Measurements from ENCODE around the gene WRNIP1.
A peak's percentile ranks its signal among the peaks of the same experiment; 100 is the strongest.

The WRNIP1 gene

DNA sequence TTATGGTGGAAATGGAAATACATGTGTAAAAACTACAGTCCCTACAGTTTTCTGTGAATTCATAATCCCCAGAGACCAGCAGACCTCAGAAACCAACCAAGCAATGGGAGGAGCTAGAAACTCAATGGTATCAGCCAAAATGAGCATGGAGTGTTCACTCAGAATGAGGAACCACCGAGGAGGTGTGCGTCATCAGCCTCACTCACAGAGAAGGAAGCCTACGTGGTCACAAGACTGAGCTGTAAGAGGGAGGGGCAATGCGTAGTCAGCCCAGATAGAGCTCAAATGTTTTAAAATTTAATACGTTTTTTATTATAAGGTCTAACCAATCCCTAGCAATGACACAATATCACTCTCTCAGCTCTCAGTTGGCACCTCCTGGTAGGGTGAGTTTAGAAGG, 31.9 kb upstream of the WRNIP1 start:
- no peak overlapping the region for H3K4me3 Mint-ChIP-seq

DNA sequence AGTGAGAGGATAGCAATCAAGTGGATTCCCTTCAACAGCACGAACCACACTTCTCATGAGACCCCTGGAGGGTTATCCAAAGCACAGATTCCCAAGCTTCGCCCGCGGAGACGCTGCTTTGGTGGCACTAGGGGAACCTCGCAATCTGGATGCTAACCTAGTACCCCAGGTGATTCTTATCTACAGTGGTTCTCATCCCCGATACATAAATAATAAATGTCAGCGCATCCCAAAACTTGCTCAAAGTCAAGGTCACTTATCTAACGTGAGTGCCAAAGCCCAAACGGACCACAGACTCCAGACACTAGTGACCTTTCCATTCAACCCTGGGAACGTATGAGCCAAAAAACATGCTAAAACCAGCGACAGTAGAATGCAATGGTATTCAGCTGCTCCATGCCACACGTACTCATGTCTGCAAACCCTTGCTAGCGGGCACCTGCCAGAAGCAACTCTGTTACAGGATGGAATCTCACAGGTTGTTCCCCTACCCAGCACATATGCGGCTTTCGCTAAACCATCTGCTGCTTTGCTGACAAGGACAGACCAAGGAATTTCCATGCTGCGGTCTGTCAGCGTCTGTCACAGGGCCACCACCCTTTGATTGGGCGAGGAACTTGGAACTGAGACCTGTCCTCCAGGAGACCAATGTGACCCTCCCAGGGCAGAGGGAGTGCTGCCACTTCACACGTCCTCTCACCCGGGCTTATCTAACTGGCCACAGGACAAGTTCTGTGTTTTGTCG, 31.3 kb upstream of the WRNIP1 start:
- no peak overlapping the region for H3K4me3 Mint-ChIP-seq
- peaks cover 21% of the 10 kb centered on the region for H3K27me3 Mint-ChIP-seq
- H3K27ac Mint-ChIP-seq = no peak overlapping the region
- H3K36me3 Mint-ChIP-seq = no peaks in the 10 kb centered on the region
- H3K9me3 Mint-ChIP-seq = no peaks in the 10 kb centered on the region
- CTCF ChIA-PET = interaction anchor here (10.7 kb wide), 1 partner anchor 16 kb away, joined by 100 read pairs; the partner anchor contains the start of gene MYLK4
- H3K4me1 Mint-ChIP-seq = no peaks in the 10 kb centered on the region
- no peak for DNase-seq

More for the DNA sequence above, 31.9 kb upstream of the WRNIP1 start:
- DNase-seq = peak; percentile 54
- Mint-ChIP-seq H3K27ac (no peak overlapping the region), H3K4me1 (no peaks in the 10 kb centered on the region), H3K9me3 (no peaks in the 10 kb centered on the region), H3K27me3 (peaks cover 21% of the 10 kb centered on the region), H3K36me3 (no peaks in the 10 kb centered on the region)
- CTCF ChIA-PET = interaction anchor here (1.2 to 10.7 kb wide), 2 partner anchors 17 to 31 kb away, joined by 3 to 100 read pairs; partner anchors contain the start of gene MYLK4

DNA sequence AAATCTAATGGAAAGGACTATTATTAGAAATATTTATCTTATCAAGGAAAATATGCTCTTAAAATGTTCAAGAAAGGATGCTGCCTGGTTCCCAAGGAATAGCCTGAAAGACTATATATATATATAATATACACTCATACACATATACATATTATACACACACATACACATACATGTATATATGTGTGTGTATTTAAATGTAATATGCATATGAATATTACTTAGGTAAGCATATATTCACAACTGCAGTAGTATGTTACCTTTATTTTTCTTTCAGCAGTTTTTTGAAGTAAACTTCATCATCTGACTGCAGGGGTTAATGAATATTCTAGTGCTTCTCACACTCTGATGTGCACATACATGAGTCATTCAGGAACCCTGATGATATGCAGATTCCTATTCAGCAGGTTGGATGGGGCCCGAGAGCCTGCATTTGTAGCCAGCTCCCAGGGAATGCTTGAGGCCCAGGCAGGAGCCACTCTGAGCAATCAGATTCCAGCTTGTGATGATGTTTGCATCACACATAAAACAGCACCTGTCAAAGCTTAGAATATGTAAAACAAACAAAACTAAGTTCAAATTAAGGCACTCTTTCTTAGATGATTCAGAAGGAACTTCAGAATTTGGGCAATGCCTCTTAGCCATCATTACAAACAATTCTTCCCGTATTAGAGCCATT, 30.6 kb upstream of the WRNIP1 start:
- Mint-ChIP-seq H3K27ac (no peak overlapping the region), H3K4me1 (no peaks in the 10 kb centered on the region)

DNA sequence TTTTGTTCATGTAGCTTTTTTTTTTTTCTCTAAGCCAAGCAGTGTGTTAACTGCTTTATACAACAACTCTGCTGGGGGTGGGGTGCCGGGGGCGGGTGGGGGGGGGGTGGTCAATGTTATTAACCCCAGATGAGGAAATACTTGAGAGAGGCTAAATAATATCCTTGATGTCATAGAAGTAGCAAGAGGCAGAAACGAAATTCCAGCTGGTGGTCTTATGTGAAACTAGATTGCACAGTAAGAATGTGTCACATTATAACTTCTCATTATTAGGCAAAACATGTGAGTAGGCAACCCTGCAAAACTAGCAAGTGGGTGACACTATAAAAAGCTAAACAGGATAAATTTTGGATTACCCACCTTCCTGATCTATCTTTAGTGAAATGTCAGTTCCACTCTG, 27.3 kb upstream of the WRNIP1 start:
- Mint-ChIP-seq H3K27ac (no peak overlapping the region), H3K27me3 (peaks cover 8% of the 10 kb centered on the region)

More for the DNA sequence above, 30.6 kb upstream of the WRNIP1 start:
- no peak for DNase-seq
- no peaks in the 10 kb centered on the region for H3K36me3 Mint-ChIP-seq
- H3K4me3 Mint-ChIP-seq = no peak overlapping the region
- H3K9me3 Mint-ChIP-seq = no peaks in the 10 kb centered on the region
- CTCF ChIA-PET = interaction anchor here (10.7 kb wide), 1 partner anchor 16 kb away, joined by 100 read pairs; the partner anchor contains the start of gene MYLK4
- peaks cover 20% of the 10 kb centered on the region for H3K27me3 Mint-ChIP-seq

DNA sequence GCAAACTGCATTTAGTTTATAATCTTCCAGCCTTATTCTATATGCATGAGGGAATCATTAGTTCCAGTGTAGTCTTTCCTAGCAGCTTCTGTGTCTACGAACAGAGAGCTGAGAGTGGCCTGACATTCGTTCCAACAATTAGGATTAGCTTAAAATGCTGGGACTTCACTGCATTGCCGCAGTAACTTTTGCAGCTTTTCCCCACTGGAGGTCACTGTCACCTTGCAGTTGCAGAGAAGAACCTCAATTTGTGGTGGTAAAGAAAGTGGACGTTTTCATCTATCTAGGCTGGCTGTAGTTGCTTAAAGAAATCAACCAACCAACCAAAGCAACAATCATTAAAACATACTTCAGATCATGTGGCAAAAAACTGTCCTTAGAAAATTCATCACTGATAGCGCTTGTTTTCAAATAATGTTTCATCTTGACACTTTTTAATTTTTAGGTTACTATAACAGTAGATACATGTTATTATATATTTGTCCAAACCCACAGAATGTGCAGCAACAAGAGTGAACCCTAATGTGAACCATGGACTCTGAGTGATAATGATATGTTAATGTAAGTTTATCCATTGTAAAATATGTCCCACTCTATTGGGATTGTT, 26.7 kb upstream of the WRNIP1 start:
- peaks cover 8% of the 10 kb centered on the region for H3K27me3 Mint-ChIP-seq
- no peaks in the 10 kb centered on the region for H3K4me1 Mint-ChIP-seq
- DNase-seq = peak; percentile 74
- no peak overlapping the region for H3K27ac Mint-ChIP-seq
- H3K36me3 Mint-ChIP-seq = no peaks in the 10 kb centered on the region
- no peaks in the 10 kb centered on the region for H3K9me3 Mint-ChIP-seq
- CTCF ChIA-PET = interaction anchor here (0.7 to 10.7 kb wide), 10 partner anchors 10 to 1144 kb away, joined by 3 to 100 read pairs (median 4); partner anchors contain the start of gene MYLK4
- H3K4me3 Mint-ChIP-seq = no peak overlapping the region

More for the DNA sequence above, 27.3 kb upstream of the WRNIP1 start:
- CTCF ChIA-PET = interaction anchor here (0.7 to 10.7 kb wide), 9 partner anchors 9 to 35 kb away, joined by 3 to 100 read pairs (median 4); partner anchors contain the start of gene MYLK4
- DNase-seq = no peak
- Mint-ChIP-seq H3K36me3 (no peaks in the 10 kb centered on the region), H3K4me1 (no peaks in the 10 kb centered on the region), H3K4me3 (no peak overlapping the region), H3K9me3 (no peaks in the 10 kb centered on the region)

DNA sequence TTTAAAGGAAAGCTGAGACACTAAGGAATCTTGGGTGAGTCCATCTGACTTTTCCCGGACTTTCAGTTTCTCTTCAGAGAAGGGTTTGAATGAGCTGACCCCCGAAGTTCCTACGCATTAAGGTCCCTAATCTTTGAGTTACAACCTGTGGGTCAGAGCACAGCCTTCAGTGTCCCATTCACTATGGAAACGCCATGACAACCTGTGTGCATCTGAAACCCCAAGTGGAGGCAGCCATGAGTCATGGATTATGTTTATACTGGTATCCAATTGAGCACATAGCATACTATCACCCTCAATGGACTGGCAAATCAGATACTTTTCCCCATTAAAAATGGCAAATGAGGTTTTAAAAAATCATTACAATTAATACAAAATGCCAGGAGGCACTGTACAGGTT, 25.9 kb upstream of the WRNIP1 start:
- Mint-ChIP-seq H3K27ac (no peak overlapping the region), H3K9me3 (no peaks in the 10 kb centered on the region), H3K27me3 (peaks cover 8% of the 10 kb centered on the region), H3K4me1 (no peaks in the 10 kb centered on the region), H3K4me3 (no peak overlapping the region), H3K36me3 (no peaks in the 10 kb centered on the region)
- CTCF ChIA-PET = interaction anchor here (1.1 to 10.7 kb wide), 4 partner anchors 11 to 1144 kb away, joined by 3 to 100 read pairs (median 4); partner anchors contain the start of gene MYLK4
- no peak for DNase-seq

DNA sequence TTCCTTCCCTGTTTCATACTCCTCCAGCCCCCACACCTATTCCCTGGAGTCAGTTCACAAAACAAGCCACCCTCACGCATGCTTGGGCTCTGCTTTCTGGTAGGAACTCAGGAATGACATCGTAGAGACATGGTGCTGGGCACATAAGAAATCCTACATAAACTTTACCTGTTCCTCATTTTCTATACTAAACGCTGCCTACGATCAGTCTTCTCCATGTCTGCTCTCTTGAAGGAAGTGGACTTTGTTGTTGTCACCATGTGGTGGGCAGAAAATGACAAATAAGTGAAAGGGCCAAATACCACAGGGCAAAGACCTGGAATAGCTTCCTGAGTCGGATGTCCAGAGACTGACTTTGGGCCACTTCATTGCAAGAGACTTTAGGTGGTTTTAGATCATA, 24.6 kb upstream of the WRNIP1 start:
- Mint-ChIP-seq H3K4me1 (no peaks in the 10 kb centered on the region), H3K36me3 (no peaks in the 10 kb centered on the region), H3K27ac (no peak overlapping the region), H3K9me3 (no peaks in the 10 kb centered on the region), H3K4me3 (no peak overlapping the region), H3K27me3 (peaks cover 12% of the 10 kb centered on the region)
- no peak for DNase-seq
- CTCF ChIA-PET = interaction anchor here (0.8 to 10.7 kb wide), 4 partner anchors 10 to 106 kb away, joined by 3 to 100 read pairs (median 4); partner anchors contain the start of gene MYLK4

DNA sequence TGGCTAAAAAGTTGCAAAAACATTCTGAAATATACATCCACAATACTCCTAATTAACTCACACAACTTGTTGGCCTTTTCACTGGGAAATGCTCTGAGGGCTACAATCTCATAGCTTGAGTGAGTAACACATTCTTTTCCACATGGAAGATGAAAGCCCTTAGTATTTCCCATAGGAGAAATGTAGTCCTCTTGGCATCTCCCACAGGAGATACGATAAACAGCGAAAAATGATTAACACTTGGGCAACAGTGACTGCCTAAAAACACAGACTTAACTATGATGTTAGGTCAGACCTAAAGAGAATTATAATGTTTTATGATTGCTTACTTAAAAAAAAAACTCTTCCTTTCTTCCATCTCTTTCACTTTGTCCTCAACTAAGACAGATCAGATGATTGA, 23.4 kb upstream of the WRNIP1 start:
- H3K4me3 Mint-ChIP-seq = no peak overlapping the region
- CTCF ChIA-PET = interaction anchor here (1.5 to 10.7 kb wide), 2 partner anchors 8 to 19 kb away, joined by 3 to 100 read pairs; partner anchors contain the start of gene MYLK4
- H3K36me3 Mint-ChIP-seq = no peaks in the 10 kb centered on the region
- no peaks in the 10 kb centered on the region for H3K4me1 Mint-ChIP-seq
- no peak overlapping the region for H3K27ac Mint-ChIP-seq
- no peak for DNase-seq
- no peaks in the 10 kb centered on the region for H3K9me3 Mint-ChIP-seq
- peaks cover 15% of the 10 kb centered on the region for H3K27me3 Mint-ChIP-seq

DNA sequence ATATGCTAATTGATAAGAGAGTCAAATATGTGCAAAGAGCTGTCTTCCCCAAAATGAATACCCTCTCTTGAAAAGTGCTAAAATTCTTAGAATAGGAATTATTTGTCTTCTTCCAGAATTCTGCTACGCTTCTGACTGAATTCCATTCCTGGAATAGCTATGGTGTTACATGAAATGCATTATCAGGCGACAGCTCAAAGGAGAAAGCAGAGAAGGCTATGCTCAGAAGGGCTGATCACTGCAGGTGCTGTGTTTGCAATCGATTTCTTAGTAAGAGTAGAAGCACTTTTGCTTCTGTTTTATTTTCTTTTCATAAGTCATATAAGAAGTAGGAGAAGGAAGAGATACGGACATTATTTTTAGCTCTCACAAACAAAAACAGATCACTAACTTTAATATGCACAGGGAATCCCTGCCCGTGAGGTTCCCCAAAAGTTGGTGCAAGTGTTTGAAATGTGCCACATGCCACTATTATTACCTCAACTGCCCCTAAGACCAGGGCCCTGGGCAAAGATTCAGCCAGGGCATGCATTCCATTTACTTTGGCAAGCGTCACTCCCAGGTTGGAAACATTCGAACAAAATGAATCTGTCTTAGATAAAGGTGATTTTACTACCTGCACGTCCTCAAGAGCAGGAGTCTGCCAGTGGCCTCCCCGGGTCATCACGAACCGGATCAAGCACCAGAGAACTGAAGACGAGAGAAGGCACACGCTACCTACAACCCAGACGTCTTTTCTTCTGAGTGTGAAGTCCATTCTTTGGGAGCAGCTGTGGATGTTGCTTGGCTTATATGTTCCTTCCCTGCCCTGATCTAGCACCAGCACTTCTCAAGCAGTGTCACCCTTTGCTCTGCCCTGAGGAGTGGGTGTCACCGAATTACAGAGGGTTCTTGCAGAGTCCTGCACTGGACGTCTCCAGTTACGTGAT, 21.6 kb upstream of the WRNIP1 start:
- H3K36me3 Mint-ChIP-seq = no peaks in the 10 kb centered on the region
- CTCF ChIA-PET = interaction anchor here (1.3 kb wide), 1 partner anchor 18 kb away, joined by 4 read pairs; no protein-coding TSS in a partner anchor

DNA sequence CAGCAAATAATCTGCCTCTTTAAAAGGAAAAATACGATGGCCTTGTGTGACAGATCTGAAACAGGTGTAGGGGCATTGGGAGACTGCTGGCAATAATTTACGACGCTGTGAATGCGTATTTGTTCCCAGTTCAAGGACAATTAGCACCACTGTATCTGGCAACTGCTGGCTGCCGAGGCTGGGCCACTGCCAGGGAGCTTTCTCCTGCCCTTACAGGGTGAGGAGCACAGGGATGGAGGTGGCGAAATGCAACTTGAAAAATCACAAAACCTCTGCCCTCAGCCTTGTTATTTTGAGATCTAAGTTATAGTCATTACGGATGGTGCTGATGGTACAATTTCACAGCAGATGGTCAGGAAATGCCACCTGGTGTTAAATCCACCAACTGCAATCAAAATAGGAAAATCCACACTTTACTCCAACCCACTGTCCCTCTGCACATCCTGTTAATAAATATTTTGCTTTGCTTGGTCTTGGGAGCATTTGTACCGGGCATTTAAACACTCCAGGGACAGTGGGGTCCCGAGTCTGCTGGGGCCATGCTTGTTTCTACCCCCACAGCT, 20.9 kb upstream of the WRNIP1 start:
- DNase-seq = no peak
- CTCF ChIA-PET = no interaction called here
- H3K27ac Mint-ChIP-seq = no peak overlapping the region
- no peaks in the 10 kb centered on the region for H3K36me3 Mint-ChIP-seq
- no peaks in the 10 kb centered on the region for H3K4me1 Mint-ChIP-seq
- H3K9me3 Mint-ChIP-seq = no peaks in the 10 kb centered on the region
- H3K4me3 Mint-ChIP-seq = no peak overlapping the region
- peaks cover 29% of the 10 kb centered on the region for H3K27me3 Mint-ChIP-seq

More for the DNA sequence above, 21.6 kb upstream of the WRNIP1 start:
- Mint-ChIP-seq H3K27ac (no peak overlapping the region), H3K4me3 (no peak overlapping the region), H3K27me3 (peaks cover 23% of the 10 kb centered on the region), H3K9me3 (no peaks in the 10 kb centered on the region), H3K4me1 (no peaks in the 10 kb centered on the region)
- no peak for DNase-seq

DNA sequence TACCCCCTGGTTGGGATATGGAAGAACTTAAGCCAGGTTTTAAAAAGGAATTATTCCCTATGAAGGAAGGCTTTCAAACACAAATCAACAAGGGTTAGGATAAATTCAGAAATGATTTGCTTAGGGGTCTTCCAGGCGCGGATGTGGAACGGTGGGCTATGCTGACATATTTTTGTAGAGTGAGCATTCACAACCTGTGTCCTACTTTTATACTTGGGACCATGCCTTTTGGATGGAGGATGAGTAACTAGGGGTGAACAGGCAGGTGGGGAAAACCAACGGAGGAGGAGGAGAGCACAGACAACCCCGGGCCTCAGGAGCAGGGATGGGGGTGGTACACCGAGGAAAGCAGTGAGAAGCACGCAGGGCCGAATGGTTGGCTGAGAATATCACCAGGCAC, 20.4 kb upstream of the WRNIP1 start:
- no peak overlapping the region for H3K4me3 Mint-ChIP-seq
- no peaks in the 10 kb centered on the region for H3K4me1 Mint-ChIP-seq
- CTCF ChIA-PET = no interaction called here
- H3K36me3 Mint-ChIP-seq = no peaks in the 10 kb centered on the region
- no peak for DNase-seq
- no peaks in the 10 kb centered on the region for H3K9me3 Mint-ChIP-seq
- peaks cover 29% of the 10 kb centered on the region for H3K27me3 Mint-ChIP-seq
- H3K27ac Mint-ChIP-seq = no peak overlapping the region

DNA sequence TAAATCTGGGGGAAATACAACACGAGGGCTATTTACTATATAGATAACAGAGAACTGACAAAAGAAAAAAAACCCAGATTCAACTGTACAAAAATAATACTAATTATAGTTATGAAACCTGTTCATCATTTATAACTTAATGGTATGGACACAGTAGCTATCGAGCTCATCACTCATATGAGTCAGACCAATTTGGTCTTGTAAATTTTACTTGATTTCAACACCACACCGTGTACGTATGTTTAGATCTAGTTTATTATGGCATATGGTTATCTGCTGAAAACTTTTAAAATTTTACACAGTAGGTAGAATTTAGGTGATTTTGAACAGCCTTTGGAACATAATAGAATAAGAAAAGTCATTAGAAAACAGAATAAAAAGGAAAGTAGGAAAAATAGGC, 19.9 kb upstream of the WRNIP1 start:
- no peak overlapping the region for H3K4me3 Mint-ChIP-seq
- CTCF ChIA-PET = no interaction called here
- no peak overlapping the region for H3K27ac Mint-ChIP-seq
- H3K36me3 Mint-ChIP-seq = no peaks in the 10 kb centered on the region
- no peak for DNase-seq
- no peaks in the 10 kb centered on the region for H3K9me3 Mint-ChIP-seq
- no peaks in the 10 kb centered on the region for H3K4me1 Mint-ChIP-seq
- peaks cover 25% of the 10 kb centered on the region for H3K27me3 Mint-ChIP-seq

DNA sequence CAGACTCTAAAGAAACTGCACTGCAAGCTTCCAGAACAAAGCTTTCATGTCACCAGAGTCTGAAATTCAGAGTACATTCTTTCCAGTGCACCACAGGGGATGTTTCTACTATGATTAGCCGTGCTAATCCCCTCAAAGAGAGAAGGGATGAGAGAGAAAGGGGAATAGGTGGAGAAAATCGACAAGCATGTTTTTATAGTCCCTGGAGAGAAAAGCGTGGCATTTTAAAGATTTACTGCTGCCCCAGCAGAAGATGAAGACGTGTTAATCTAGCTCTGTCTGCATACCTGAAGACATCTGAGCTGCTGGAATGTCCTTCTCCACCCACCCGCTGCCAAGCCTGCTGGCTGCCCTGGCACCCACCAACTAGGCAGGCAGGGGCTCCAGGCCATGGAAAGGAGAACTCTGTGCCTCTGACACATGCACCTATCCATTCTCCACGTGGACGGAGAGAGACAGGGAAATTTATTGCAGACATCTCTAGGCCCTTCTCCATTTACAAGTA, 18.6 kb upstream of the WRNIP1 start:
- Mint-ChIP-seq H3K9me3 (no peaks in the 10 kb centered on the region), H3K27me3 (peaks cover 32% of the 10 kb centered on the region), H3K4me1 (no peaks in the 10 kb centered on the region), H3K27ac (no peak overlapping the region), H3K4me3 (no peak overlapping the region), H3K36me3 (no peaks in the 10 kb centered on the region)
- DNase-seq = no peak
- CTCF ChIA-PET = no interaction called here

Data from activated naive CD4-positive, alpha-beta T cell treated with anti-CD3 and anti-CD28 coated beads, Interleukin-2, amount 10 ng/mL, durations not matched to agents 7 days and 5 days (primary cell).